Gastrocnemius medialis (tissue), 4 donors: ENCODE results near the gene SDHAF3.

Source experiments
- POLR2A ChIP-seq, 2 donors: fragments of 450-650 bp; IDR thresholded peaks; one replicate each; pipeline ENCODE4 v1.6.1; 2017; ENCODE audit warnings: antibody characterized with exemption in 2 of 2, mild to moderate bottlenecking in 2 of 2, moderate library complexity in 2 of 2
- TF ChIP-seq, protein P1 (sequence below), 5 experiments: fragments of 450-650 bp in 3 of 5; fragments of 200-600 bp in 2 of 5; sonication (generic) in 2 of 5; IDR thresholded peaks in 4 of 5; conservative IDR thresholded peaks in 1 of 5; 1 replicate in 4 of 5; 2 replicates in 1 of 5; pipeline ENCODE4 v1.5.1; 2016 to 2019; ENCODE audit warnings: antibody characterized with exemption in 5 of 5, mild to moderate bottlenecking in 3 of 5, moderate library complexity in 3 of 5

DNA sequence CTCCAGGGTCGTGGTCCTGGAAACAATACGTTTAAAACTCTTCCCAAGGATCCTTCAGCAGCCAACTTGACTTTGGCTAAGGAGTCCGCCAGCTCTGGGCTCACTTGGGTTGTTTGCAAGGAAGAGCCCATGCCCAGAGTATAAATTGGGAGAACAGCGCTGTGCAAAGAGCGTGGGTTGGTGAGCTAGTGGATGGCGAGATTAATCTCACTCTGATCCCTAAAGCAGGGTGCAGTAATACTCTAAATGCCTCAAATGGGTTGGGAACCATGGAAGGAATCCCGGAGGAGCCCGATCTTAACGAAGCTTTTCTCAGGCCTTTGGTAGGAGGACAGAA is 495 bp upstream of the SDHAF3 start:
- TF ChIP-seq POLR2A (IDR thresholded peaks at IDR 0.05), result no peak
- TF ChIP-seq, protein P1, sequence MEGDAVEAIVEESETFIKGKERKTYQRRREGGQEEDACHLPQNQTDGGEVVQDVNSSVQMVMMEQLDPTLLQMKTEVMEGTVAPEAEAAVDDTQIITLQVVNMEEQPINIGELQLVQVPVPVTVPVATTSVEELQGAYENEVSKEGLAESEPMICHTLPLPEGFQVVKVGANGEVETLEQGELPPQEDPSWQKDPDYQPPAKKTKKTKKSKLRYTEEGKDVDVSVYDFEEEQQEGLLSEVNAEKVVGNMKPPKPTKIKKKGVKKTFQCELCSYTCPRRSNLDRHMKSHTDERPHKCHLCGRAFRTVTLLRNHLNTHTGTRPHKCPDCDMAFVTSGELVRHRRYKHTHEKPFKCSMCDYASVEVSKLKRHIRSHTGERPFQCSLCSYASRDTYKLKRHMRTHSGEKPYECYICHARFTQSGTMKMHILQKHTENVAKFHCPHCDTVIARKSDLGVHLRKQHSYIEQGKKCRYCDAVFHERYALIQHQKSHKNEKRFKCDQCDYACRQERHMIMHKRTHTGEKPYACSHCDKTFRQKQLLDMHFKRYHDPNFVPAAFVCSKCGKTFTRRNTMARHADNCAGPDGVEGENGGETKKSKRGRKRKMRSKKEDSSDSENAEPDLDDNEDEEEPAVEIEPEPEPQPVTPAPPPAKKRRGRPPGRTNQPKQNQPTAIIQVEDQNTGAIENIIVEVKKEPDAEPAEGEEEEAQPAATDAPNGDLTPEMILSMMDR (IDR thresholded peaks at IDR 0.05 in 4 of 5, conservative IDR thresholded peaks at IDR 0.05 in 1 of 5), result no peak
